ENCODE measurements around the gene CRAMP1. TPM values are rescaled to one million over a fixed set of nuclear protein-coding genes. Genes with fewer than 3 reads are reported as not detected.

Gene CRAMP1
- total RNA-seq, 1 experiment from 2014 or later: 28.8 TPM

GRCh38 chr16:1656808-1657617, 44.9 kb downstream of the CRAMP1 start:
- peak; percentile 15; the same call in 1 of the 2 replicates for ATAC-seq
- Histone ChIP-seq H3K4me3 (ENCODE audit: low read depth in 2 of 2, low read length in 2 of 2) (no peak overlapping the region), H3K27ac (ENCODE audit: low read length) (no peak overlapping the region), H3K4me1 (ENCODE audit: control insufficient read depth, insufficient read depth, low read length) (no peaks in the 10 kb centered on the region), H3K27me3 (ENCODE audit: control insufficient read depth, insufficient read depth, low read length) (no peaks in the 10 kb centered on the region), H3K9me3 (ENCODE audit: control insufficient read depth, insufficient read depth, low read depth, low read length) (no peaks in the 10 kb centered on the region), H3K36me3 (ENCODE audit: control insufficient read depth, insufficient read depth, low read length) (0 out of 2 replicates have a peak, but pooled peaks cover 5% of the 10 kb centered on the region)
- no TSS peak for BruUV-seq (replicated peaks)
- DNase-seq (ENCODE audit: low read depth, low spot score): no peak
- in situ Hi-C loops (cut with HindIII; ENCODE audit: low pct_unique_long_range_greater_than_20kb, low sequenced_read_pairs): no loop called here
- intact Hi-C loops (cut with micrococcal nuclease; ENCODE audit: unreplicated experiment): no loop called here
- no peak for TF ChIP-seq SIN3A (IDR thresholded peaks at IDR 0.05; ENCODE audit: borderline replicate concordance, insufficient read depth, low read depth, low read length)
- TF ChIP-seq, protein P1, sequence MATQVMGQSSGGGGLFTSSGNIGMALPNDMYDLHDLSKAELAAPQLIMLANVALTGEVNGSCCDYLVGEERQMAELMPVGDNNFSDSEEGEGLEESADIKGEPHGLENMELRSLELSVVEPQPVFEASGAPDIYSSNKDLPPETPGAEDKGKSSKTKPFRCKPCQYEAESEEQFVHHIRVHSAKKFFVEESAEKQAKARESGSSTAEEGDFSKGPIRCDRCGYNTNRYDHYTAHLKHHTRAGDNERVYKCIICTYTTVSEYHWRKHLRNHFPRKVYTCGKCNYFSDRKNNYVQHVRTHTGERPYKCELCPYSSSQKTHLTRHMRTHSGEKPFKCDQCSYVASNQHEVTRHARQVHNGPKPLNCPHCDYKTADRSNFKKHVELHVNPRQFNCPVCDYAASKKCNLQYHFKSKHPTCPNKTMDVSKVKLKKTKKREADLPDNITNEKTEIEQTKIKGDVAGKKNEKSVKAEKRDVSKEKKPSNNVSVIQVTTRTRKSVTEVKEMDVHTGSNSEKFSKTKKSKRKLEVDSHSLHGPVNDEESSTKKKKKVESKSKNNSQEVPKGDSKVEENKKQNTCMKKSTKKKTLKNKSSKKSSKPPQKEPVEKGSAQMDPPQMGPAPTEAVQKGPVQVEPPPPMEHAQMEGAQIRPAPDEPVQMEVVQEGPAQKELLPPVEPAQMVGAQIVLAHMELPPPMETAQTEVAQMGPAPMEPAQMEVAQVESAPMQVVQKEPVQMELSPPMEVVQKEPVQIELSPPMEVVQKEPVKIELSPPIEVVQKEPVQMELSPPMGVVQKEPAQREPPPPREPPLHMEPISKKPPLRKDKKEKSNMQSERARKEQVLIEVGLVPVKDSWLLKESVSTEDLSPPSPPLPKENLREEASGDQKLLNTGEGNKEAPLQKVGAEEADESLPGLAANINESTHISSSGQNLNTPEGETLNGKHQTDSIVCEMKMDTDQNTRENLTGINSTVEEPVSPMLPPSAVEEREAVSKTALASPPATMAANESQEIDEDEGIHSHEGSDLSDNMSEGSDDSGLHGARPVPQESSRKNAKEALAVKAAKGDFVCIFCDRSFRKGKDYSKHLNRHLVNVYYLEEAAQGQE (IDR thresholded peaks at IDR 0.05; ENCODE audit: insufficient read depth in 1 of 2, low read depth in 2 of 2, low read length in 1 of 2): no peak
- no peak for TF ChIP-seq POLR2AphosphoS5 (IDR thresholded peaks at IDR 0.05; ENCODE audit: low read depth, low read length)
- no peak for TF ChIP-seq CTCF (IDR thresholded peaks at IDR 0.05)
- CTCF ChIA-PET: no interaction called here
- POLR2A ChIA-PET: no interaction called here

DNA sequence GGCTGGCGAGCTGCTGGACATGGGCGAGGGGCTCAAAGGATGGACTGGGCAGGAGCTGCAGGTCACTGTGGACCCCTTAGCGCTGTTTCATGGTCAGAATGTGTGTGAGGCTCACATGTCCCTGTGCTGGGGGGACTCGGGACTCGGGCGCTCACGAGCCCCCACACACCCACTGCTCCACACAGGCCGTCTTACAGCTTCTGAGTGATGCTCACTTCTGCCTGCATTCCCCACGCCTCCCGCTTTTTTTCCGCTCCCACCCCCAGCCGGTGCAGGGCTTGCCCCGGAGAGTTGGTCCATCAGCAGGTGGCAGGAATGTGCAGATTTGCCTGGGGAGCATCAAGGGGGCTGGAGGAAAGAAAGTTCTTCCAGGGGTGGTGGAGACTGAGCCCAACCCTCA, 45.7 kb downstream of the CRAMP1 start:
- BruUV-seq (replicated peaks): no TSS peak
- DNase-seq (ENCODE audit: low read depth, low spot score) (no peak), ATAC-seq (no peak)
- Histone ChIP-seq H3K9me3 (ENCODE audit: control insufficient read depth, insufficient read depth, low read depth, low read length) (no peaks in the 10 kb centered on the region), H3K4me1 (ENCODE audit: control insufficient read depth, insufficient read depth, low read length) (no peaks in the 10 kb centered on the region), H3K27me3 (ENCODE audit: control insufficient read depth, insufficient read depth, low read length) (no peaks in the 10 kb centered on the region), H3K4me3 (ENCODE audit: low read depth in 2 of 2, low read length in 2 of 2) (no peak overlapping the region), H3K27ac (ENCODE audit: low read length) (no peak overlapping the region), H3K36me3 (ENCODE audit: control insufficient read depth, insufficient read depth, low read length) (peaks cover 6% of the 10 kb centered on the region)
- no peak for TF ChIP-seq POLR2AphosphoS5 (IDR thresholded peaks at IDR 0.05; ENCODE audit: low read depth, low read length)
- TF ChIP-seq SIN3A (IDR thresholded peaks at IDR 0.05; ENCODE audit: borderline replicate concordance, insufficient read depth, low read depth, low read length): no peak
- no peak for TF ChIP-seq CTCF (IDR thresholded peaks at IDR 0.05)
- TF ChIP-seq, protein P1 (IDR thresholded peaks at IDR 0.05; ENCODE audit: insufficient read depth in 1 of 2, low read depth in 2 of 2, low read length in 1 of 2): no peak
- TF ChIP-seq TCF7L2 (IDR thresholded peaks at IDR 0.05; ENCODE audit: low read depth, low read length): no peak
- intact Hi-C loops (cut with micrococcal nuclease; ENCODE audit: unreplicated experiment) (no loop called here), in situ Hi-C loops (cut with HindIII; ENCODE audit: low pct_unique_long_range_greater_than_20kb, low sequenced_read_pairs) (no loop called here)
- CTCF ChIA-PET: no interaction called here
- POLR2A ChIA-PET: no interaction called here
